GM12878 (cell line): ENCODE results near the gene AGO4. TPM values are rescaled to one million over a fixed set of nuclear protein-coding genes. Genes with fewer than 3 reads are reported as not detected.
A peak's percentile ranks its signal among the peaks of the same experiment; 100 is the strongest.

Source experiments
- ATAC-seq: fragments of 200-7000 bp; cut with Tn5 transposase; 3 replicates; pipeline ENCODE4 v1.9.1; 2020; ENCODE audit warnings: mild to moderate bottlenecking, moderate library complexity
- BruUV-seq: library from RNA; stranded (reverse); fragments of 400-500 nt; replicated peaks from 2 replicates; lab custom pipeline; 2021; lab: Mats Ljungman, UMichigan
- CTCF ChIA-PET: fragments of 300-600 bp; sonication (Branson Sonifier 250); formaldehyde crosslinking; extraction: SDS; loops from one replicate; lab custom pipeline; 2021; ENCODE audit warnings: inconsistent platforms; lab: Yijun Ruan, JAX
- POLR2A ChIA-PET: fragments of 350-600 bp; formaldehyde crosslinking; extraction: SDS; loops from one replicate; lab custom pipeline; 2021; ENCODE audit warnings: inconsistent platforms; lab: Charles Lee
- RAD21 ChIA-PET: fragments of 300-600 bp; sonication (Branson Sonifier 250); formaldehyde crosslinking; loops from one replicate; lab custom pipeline; 2023; ENCODE audit warnings: antibody characterized with exemption; ENCODE audit not compliant: unreplicated experiment; lab: Charles Lee
- SMC1A ChIA-PET: fragments of 300-600 bp; sonication (Branson Sonifier 250); formaldehyde crosslinking; loops from one replicate; lab custom pipeline; 2023; ENCODE audit not compliant: unreplicated experiment, uncharacterized antibody; lab: Charles Lee
- DNase-seq: peaks from one replicate; pipeline ENCODE4 v3.0.0-alpha.2; 2011; ENCODE audit warnings: low read depth, low spot score
- FAIRE-seq: peaks from 3 replicates; lab custom pipeline; 2011; peaks lifted over from hg19 to GRCh38; lab: Jason Lieb, UNC
- H2AFZ ChIP-seq: 2 replicates; pipeline ENCODE4 v1.6.0; 2011; ENCODE audit warnings: low read depth, low read length, control low read depth; ENCODE audit not compliant: control insufficient read depth
- H3K27ac ChIP-seq: 2 replicates; pipeline ENCODE4 v1.5.1; 2011; ENCODE audit warnings: control low read depth; ENCODE audit not compliant: control insufficient read depth, insufficient read depth
- H3K27me3 ChIP-seq, 2 experiments: replicated peaks in 1 of 2; 2 replicates each; pipeline versions ENCODE4 v1.6.0 to v1.6.1; 2011; ENCODE audit warnings: low read length in 1 of 2; ENCODE audit not compliant: control insufficient read depth in 2 of 2, insufficient read depth in 2 of 2
- H3K36me3 ChIP-seq, 2 experiments: 2 replicates each; pipeline ENCODE4 v1.5.1; 2011; ENCODE audit warnings: low read length in 1 of 2; ENCODE audit not compliant: control insufficient read depth in 2 of 2, insufficient read depth in 2 of 2
- H3K4me1 ChIP-seq: 2 replicates; pipeline ENCODE4 v1.6.1; 2011; ENCODE audit warnings: mild to moderate bottlenecking, low read length, moderate library complexity, mixed read lengths; ENCODE audit not compliant: control insufficient read depth, insufficient read depth
- H3K4me2 ChIP-seq: 2 replicates; pipeline ENCODE4 v1.6.0; 2011; ENCODE audit warnings: control low read depth; ENCODE audit not compliant: control insufficient read depth, insufficient read depth
- H3K4me3 ChIP-seq: fragments of 200-600 bp; sonication (generic); 2 replicates; pipeline ENCODE4 v1.5.1; 2016
- H3K79me2 ChIP-seq: 2 replicates; pipeline ENCODE4 v1.6.0; 2011; ENCODE audit warnings: low read length; ENCODE audit not compliant: control insufficient read depth, insufficient read depth
- H3K9ac ChIP-seq: 2 replicates; pipeline ENCODE4 v1.8.0; 2011; ENCODE audit warnings: low read length, control low read depth, mixed read lengths; ENCODE audit not compliant: control insufficient read depth, insufficient read depth
- H3K9me3 ChIP-seq: replicated peaks from 3 replicates; pipeline ENCODE4 v1.5.1; 2011; ENCODE audit warnings: mild to moderate bottlenecking, low read length; ENCODE audit not compliant: control insufficient read depth, insufficient read depth
- H4K20me1 ChIP-seq: 2 replicates; pipeline ENCODE4 v1.6.0; 2011; ENCODE audit not compliant: control insufficient read depth, insufficient read depth
- BCL11A ChIP-seq: IDR thresholded peaks from 2 replicates; pipeline ENCODE4 v1.6.1; 2011; ENCODE audit warnings: low read depth, low read length
- CUX1 ChIP-seq: IDR thresholded peaks from 2 replicates; pipeline ENCODE4 v1.6.1; 2012; ENCODE audit warnings: improper control_type of control experiment, low read depth, low read length; ENCODE audit not compliant: insufficient replicate concordance
- SRF ChIP-seq, 2 experiments: IDR thresholded peaks; 2 replicates each; pipeline ENCODE4 v1.6.1; 2011; ENCODE audit warnings: low read depth in 2 of 2, low read length in 2 of 2, mild to moderate bottlenecking in 1 of 2, moderate library complexity in 1 of 2
- STAT1 ChIP-seq: fragments of 450-650 bp; conservative IDR thresholded peaks from 2 replicates; pipeline ENCODE4 v1.6.1; 2014; ENCODE audit warnings: antibody characterized with exemption, mild to moderate bottlenecking
- TARDBP ChIP-seq: IDR thresholded peaks from 2 replicates; pipeline ENCODE4 v1.6.1; 2016; ENCODE audit warnings: borderline replicate concordance
- ZBTB33 ChIP-seq: fragments of 450-650 bp; IDR thresholded peaks from 2 replicates; pipeline ENCODE4 v1.6.1; 2017; ENCODE audit warnings: mild to moderate bottlenecking
- WGBS: methylation state at CpG from one replicate; pipeline ENCODE4 v1.1.6; 2016; ENCODE audit warnings: low lambda C conversion rate; ENCODE audit not compliant: insufficient replicate concordance, insufficient coverage; ENCODE audit errors: missing lambda C conversion rate; 5-methylcytosine and 5-hydroxymethylcytosine counted together
- in situ Hi-C: fragments of 300-500 bp; cut with MboI; formaldehyde crosslinking; loops from 9 replicates; pipeline ENCODE4 v1.14.3; 2018; ENCODE audit warnings: mixed read lengths
- intact Hi-C: fragments of 100-400 bp; cut with micrococcal nuclease; formaldehyde crosslinking; loops from one replicate; pipeline ENCODE4 v1.14.2; 2022; ENCODE audit not compliant: unreplicated experiment
- polyA plus RNA-seq, 11 experiments: library from polyadenylated mRNA; depleted of rRNA in 4 of 11; unstranded in 6 of 11; stranded (reverse) in 5 of 11; fragments of >200 nt; fragmentation: Nextera tagmentation in 4 of 11; fragmentation: Illumina TruSeq in 1 of 11; extraction: Ambion mirVana in 4 of 11; extraction: Trizol in 1 of 11; gene quantifications; 1 replicate in 1 of 11; 2 replicates in 10 of 11; pipeline versions ENCODE4 v1.2.1 to v1.2.3, GENCODE V29; 2011 to 2016; ENCODE audit warnings: inconsistent platforms in 2 of 11, missing spikeins in 2 of 11, low read depth in 1 of 11
- total RNA-seq, 4 experiments: library from RNA; depleted of rRNA in 3 of 4; stranded (reverse); fragments of >200 nt in 3 of 4; fragmentation: Illumina TruSeq in 1 of 4; extraction: Trizol in 1 of 4; gene quantifications; 2 replicates each; pipeline versions ENCODE4 v1.2.1 to v1.2.3, GENCODE V29; 2013 to 2021
- TF ChIP-seq, protein P1 (sequence below): fragments of 150-350 bp; IDR thresholded peaks from 2 replicates; pipeline ENCODE4 v1.6.1; 2014; ENCODE audit warnings: mild to moderate bottlenecking, low read depth, low read length

Gene AGO4
- total and polyA plus RNA-seq, 10 of the 15 experiments (the other 5 are each of a cell fraction or from before 2014, with no cell fraction given): 1.2 to 7.9 (median 3.2) TPM

DNA sequence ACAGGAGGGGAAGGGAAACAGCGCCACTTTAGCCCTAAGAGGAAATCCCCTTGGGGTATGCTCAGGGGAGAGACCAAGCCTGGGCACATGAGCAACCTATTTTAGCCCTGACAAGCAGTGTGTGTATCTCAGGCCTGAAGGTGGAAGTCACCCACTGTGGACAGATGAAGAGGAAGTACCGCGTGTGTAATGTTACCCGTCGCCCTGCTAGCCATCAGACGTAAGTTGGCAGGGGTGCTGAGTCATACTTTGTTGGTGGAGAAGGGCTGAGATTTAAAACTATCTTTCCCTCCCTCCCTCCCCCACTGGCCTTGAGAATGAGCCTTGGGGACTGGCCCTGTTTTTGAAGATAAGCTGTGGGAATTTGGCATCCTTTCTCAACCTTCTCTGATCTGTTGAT is 86.4 kb downstream of the AGO4 start (continued):
- TF ChIP-seq, protein P1, sequence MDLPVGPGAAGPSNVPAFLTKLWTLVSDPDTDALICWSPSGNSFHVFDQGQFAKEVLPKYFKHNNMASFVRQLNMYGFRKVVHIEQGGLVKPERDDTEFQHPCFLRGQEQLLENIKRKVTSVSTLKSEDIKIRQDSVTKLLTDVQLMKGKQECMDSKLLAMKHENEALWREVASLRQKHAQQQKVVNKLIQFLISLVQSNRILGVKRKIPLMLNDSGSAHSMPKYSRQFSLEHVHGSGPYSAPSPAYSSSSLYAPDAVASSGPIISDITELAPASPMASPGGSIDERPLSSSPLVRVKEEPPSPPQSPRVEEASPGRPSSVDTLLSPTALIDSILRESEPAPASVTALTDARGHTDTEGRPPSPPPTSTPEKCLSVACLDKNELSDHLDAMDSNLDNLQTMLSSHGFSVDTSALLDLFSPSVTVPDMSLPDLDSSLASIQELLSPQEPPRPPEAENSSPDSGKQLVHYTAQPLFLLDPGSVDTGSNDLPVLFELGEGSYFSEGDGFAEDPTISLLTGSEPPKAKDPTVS: no peak
- no peak for TF ChIP-seq STAT1

DNA sequence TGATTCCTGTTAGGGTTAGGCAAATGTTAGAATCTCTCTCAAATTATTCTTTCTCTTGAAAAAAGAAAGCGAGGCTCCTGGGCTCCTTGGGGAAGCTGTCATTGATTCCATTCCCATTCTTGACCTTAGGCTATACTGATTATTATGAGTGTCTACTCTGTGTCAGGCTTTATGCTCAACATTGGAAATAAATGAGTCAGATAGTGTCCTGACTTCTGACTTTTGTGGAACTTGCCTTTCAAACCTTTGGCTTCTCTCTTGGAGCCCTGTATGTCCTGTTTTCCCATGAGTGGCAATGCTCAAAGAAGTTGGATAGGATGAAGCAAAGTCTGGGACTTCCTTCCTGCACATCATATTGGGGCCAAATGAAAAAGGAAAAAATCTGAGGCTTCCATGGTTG is 86.8 kb downstream of the AGO4 start:
- POLR2A ChIA-PET: no interaction called here
- peaks cover 5% of the 10 kb centered on the region for H3K4me1 ChIP-seq
- no peaks in the 10 kb centered on the region for H4K20me1 ChIP-seq
- DNase-seq (no peak), FAIRE-seq (no peak), ATAC-seq (no peak)
- in situ Hi-C loops (no loop called here), intact Hi-C loops (no loop called here)
- WGBS: 92% methylated on average over 1 of the region's 1 CpG
- H3K27ac ChIP-seq: peak overlapping the region; percentile 62; the same call in 1 of the 2 replicates
- H3K27me3 ChIP-seq: no peaks in the 10 kb centered on the region
- no peak overlapping the region for H3K4me3 ChIP-seq
- no peaks in the 10 kb centered on the region for H3K9me3 ChIP-seq
- CTCF ChIA-PET: interaction anchor here (1.2 to 3.0 kb wide), 4 partner anchors 11 to 255 kb away, joined by 3 to 9 read pairs (median 5); partner anchors contain the start of genes AGO1 and TRAPPC3
- no TSS peak for BruUV-seq
- H2AFZ ChIP-seq: no peak overlapping the region
- RAD21 ChIA-PET: interaction anchor here (0.6 kb wide), 1 partner anchor 848 kb away, joined by 4 read pairs; no protein-coding TSS in a partner anchor
- no peak overlapping the region; the same call in 1 of the 2 replicates for H3K4me2 ChIP-seq
- SMC1A ChIA-PET: interaction anchor here (1.0 kb wide), 1 partner anchor 20 kb away, joined by 4 read pairs; no protein-coding TSS in a partner anchor
- H3K9ac ChIP-seq: no peak overlapping the region
- TF ChIP-seq TARDBP: no peak
- TF ChIP-seq CUX1: no peak
- TF ChIP-seq SRF (IDR thresholded peaks at IDR 0.05; ENCODE audit: low read depth in 2 of 2, low read length in 2 of 2): no peak
- TF ChIP-seq BCL11A: no peak
- TF ChIP-seq ZBTB33: no peak
- no peaks in the 10 kb centered on the region for H3K79me2 ChIP-seq
- H3K36me3 ChIP-seq: peaks cover 6 to 12% of the 10 kb centered on the region in 2 experiments
